Measurements from ENCODE around the gene ZFPM1. TPM values are rescaled to one million over a fixed set of nuclear protein-coding genes. Genes with fewer than 3 reads are reported as not detected.

Gene ZFPM1
- total and polyA plus RNA-seq, 7 experiments from 2014 or later = 0.15 to 28.1 (median 13.5) TPM

- no peaks in the 10 kb centered on the region for H3K36me3 ChIP-seq (ENCODE audit: control insufficient read depth in 2 of 3, insufficient read depth in 3 of 3, low read length in 3 of 3)
- CTCF ChIA-PET = no interaction called here
These were observed 78.3 kb downstream of the ZFPM1 start for GRCh38 chr16:88531346-88531745.

GRCh38 chr16:88531931-88532433 is 78.9 kb downstream of the ZFPM1 start:
- Mint-ChIP-seq H3K4me3 (peak overlapping the region in 2 of 10 donors; percentile 25 to 54), H3K27me3 (no peaks in the 10 kb centered on the region)
- POLR2A ChIA-PET = no interaction called here

More at GRCh38 chr16:88531346-88531745, 78.3 kb downstream of the ZFPM1 start:
- intact Hi-C loops (cut with micrococcal nuclease) = loop anchor here (10.0 kb wide), 1 partner anchor 577 kb away; the partner anchor contains the start of gene BANP (in 2 of the 2)
- H3K9me3 Mint-ChIP-seq = peaks cover 0 to 2% (median 0%) of the 10 kb centered on the region in 11 donors
- no peaks in the 10 kb centered on the region for H3K9me3 ChIP-seq (ENCODE audit: control insufficient read depth in 2 of 3, low read length in 3 of 3)
- peaks cover 8 to 16% (median 13%) of the 10 kb centered on the region in 7 donors for H3K4me1 Mint-ChIP-seq
- H3K27ac ChIP-seq (ENCODE audit: low read depth, low read length) = no peak overlapping the region
- no peaks in the 10 kb centered on the region for H3K27me3 Mint-ChIP-seq
- POLR2A ChIA-PET = no interaction called here
- peaks cover 0 to 2% (median 0%) of the 10 kb centered on the region in 5 donors for H3K36me3 Mint-ChIP-seq
- peak overlapping the region in 2 of 10 donors; percentile 38 to 54 for H3K4me3 Mint-ChIP-seq
- H3K4me3 ChIP-seq (ENCODE audit: low read length) = no peak overlapping the region
- H3K4me1 ChIP-seq (ENCODE audit: control insufficient read depth in 2 of 2, insufficient read depth in 2 of 2, low read length in 2 of 2) = peaks cover 0 to 9% of the 10 kb centered on the region in 2 donors
- no peaks in the 10 kb centered on the region for H3K27me3 ChIP-seq (ENCODE audit: control insufficient read depth in 2 of 2, insufficient read depth in 2 of 2, low read length in 2 of 2)
- ATAC-seq (no peak), DNase-seq (no peak)
- peak overlapping the region in 3 of 9 donors; percentile 19 to 52 (median 21) for H3K27ac Mint-ChIP-seq

GRCh38 chr16:88532434-88533241 is 79.6 kb downstream of the ZFPM1 start:
- intact Hi-C loops (cut with micrococcal nuclease) = loop anchor here (10.0 kb wide), 1 partner anchor 578 kb away; the partner anchor contains the start of gene BANP (in 2 of the 2)
- ChIA-PET CTCF (no interaction called here), POLR2A (no interaction called here)
- ATAC-seq (no peak), DNase-seq (no peak)
- peak overlapping the region in 2 of 10 donors; percentile 25 to 54 for H3K4me3 Mint-ChIP-seq
- Histone ChIP-seq H3K27ac (ENCODE audit: low read depth, low read length) (no peak overlapping the region), H3K36me3 (ENCODE audit: control insufficient read depth in 2 of 3, insufficient read depth in 3 of 3, low read length in 3 of 3) (no peaks in the 10 kb centered on the region), H3K4me3 (ENCODE audit: low read length) (no peak overlapping the region), H3K27me3 (ENCODE audit: control insufficient read depth in 2 of 2, insufficient read depth in 2 of 2, low read length in 2 of 2) (no peaks in the 10 kb centered on the region), H3K9me3 (ENCODE audit: control insufficient read depth in 2 of 3, low read length in 3 of 3) (no peaks in the 10 kb centered on the region), H3K4me1 (ENCODE audit: control insufficient read depth in 2 of 2, insufficient read depth in 2 of 2, low read length in 2 of 2) (peaks cover 0 to 9% of the 10 kb centered on the region in 2 donors)
- H3K4me1 Mint-ChIP-seq = peaks cover 9 to 16% (median 13%) of the 10 kb centered on the region in 7 donors
- H3K36me3 Mint-ChIP-seq = peaks cover 0 to 2% (median 0%) of the 10 kb centered on the region in 5 donors
- H3K27me3 Mint-ChIP-seq = no peaks in the 10 kb centered on the region
- no peak overlapping the region for H3K27ac Mint-ChIP-seq
- peaks cover 0 to 2% (median 0%) of the 10 kb centered on the region in 11 donors for H3K9me3 Mint-ChIP-seq

More at GRCh38 chr16:88531931-88532433, 78.9 kb downstream of the ZFPM1 start:
- DNase-seq = no peak
- Histone ChIP-seq H3K36me3 (ENCODE audit: control insufficient read depth in 2 of 3, insufficient read depth in 3 of 3, low read length in 3 of 3) (no peaks in the 10 kb centered on the region), H3K9me3 (ENCODE audit: control insufficient read depth in 2 of 3, low read length in 3 of 3) (no peaks in the 10 kb centered on the region), H3K27ac (ENCODE audit: low read depth, low read length) (no peak overlapping the region), H3K4me3 (ENCODE audit: low read length) (no peak overlapping the region), H3K27me3 (ENCODE audit: control insufficient read depth in 2 of 2, insufficient read depth in 2 of 2, low read length in 2 of 2) (no peaks in the 10 kb centered on the region), H3K4me1 (ENCODE audit: control insufficient read depth in 2 of 2, insufficient read depth in 2 of 2, low read length in 2 of 2) (peaks cover 0 to 9% of the 10 kb centered on the region in 2 donors)
- peaks cover 0 to 2% (median 0%) of the 10 kb centered on the region in 5 donors for H3K36me3 Mint-ChIP-seq
- ATAC-seq = no peak
- H3K27ac Mint-ChIP-seq = peak overlapping the region in 1 of 9 donors; percentile 21
- peaks cover 9 to 16% (median 13%) of the 10 kb centered on the region in 7 donors for H3K4me1 Mint-ChIP-seq
- H3K9me3 Mint-ChIP-seq = peaks cover 0 to 2% (median 0%) of the 10 kb centered on the region in 11 donors
- CTCF ChIA-PET = no interaction called here
- intact Hi-C loops (cut with micrococcal nuclease) = loop anchor here (10.0 kb wide), 1 partner anchor 577 kb away; the partner anchor contains the start of gene BANP (in 2 of the 2)

GRCh38 chr16:88533381-88533917 is 80.4 kb downstream of the ZFPM1 start:
- ChIA-PET POLR2A (no interaction called here), CTCF (no interaction called here)
- H3K9me3 ChIP-seq (ENCODE audit: control insufficient read depth in 2 of 3, low read length in 3 of 3) = no peaks in the 10 kb centered on the region
- Mint-ChIP-seq H3K4me3 (no peak overlapping the region), H3K9me3 (peaks cover 0 to 2% (median 0%) of the 10 kb centered on the region in 11 donors), H3K27ac (no peak overlapping the region), H3K4me1 (peaks cover 9 to 16% (median 13%) of the 10 kb centered on the region in 7 donors), H3K36me3 (peaks cover 0 to 2% (median 0%) of the 10 kb centered on the region in 5 donors), H3K27me3 (peaks cover 0 to 3% (median 0%) of the 10 kb centered on the region in 5 donors)
- no peaks in the 10 kb centered on the region for H3K27me3 ChIP-seq (ENCODE audit: control insufficient read depth in 2 of 2, insufficient read depth in 2 of 2, low read length in 2 of 2)
- ATAC-seq (no peak), DNase-seq (no peak)
- no peaks in the 10 kb centered on the region for H3K36me3 ChIP-seq (ENCODE audit: control insufficient read depth in 2 of 3, insufficient read depth in 3 of 3, low read length in 3 of 3)
- H3K4me3 ChIP-seq (ENCODE audit: low read length) = no peak overlapping the region
- H3K27ac ChIP-seq (ENCODE audit: low read depth, low read length) = no peak overlapping the region
- H3K4me1 ChIP-seq (ENCODE audit: control insufficient read depth in 2 of 2, insufficient read depth in 2 of 2, low read length in 2 of 2) = peaks cover 0 to 9% of the 10 kb centered on the region in 2 donors
- intact Hi-C loops (cut with micrococcal nuclease) = loop anchor here (10.0 kb wide), 1 partner anchor 579 kb away; the partner anchor contains the start of gene BANP (in 2 of the 2)

GRCh38 chr16:88533932-88534637 is 81.0 kb downstream of the ZFPM1 start:
- ChIA-PET POLR2A (no interaction called here), CTCF (no interaction called here)
- Mint-ChIP-seq H3K4me3 (peak overlapping the region in 5 of 10 donors; percentile 23 to 84 (median 49)), H3K4me1 (peaks cover 9 to 16% (median 13%) of the 10 kb centered on the region in 7 donors), H3K36me3 (peaks cover 0 to 2% (median 0%) of the 10 kb centered on the region in 5 donors), H3K27me3 (peaks cover 0 to 7% (median 0%) of the 10 kb centered on the region in 5 donors), H3K9me3 (peaks cover 0 to 2% (median 0%) of the 10 kb centered on the region in 11 donors), H3K27ac (no peak overlapping the region)
- peak overlapping the region; percentile 30 for H3K4me3 ChIP-seq (ENCODE audit: low read length)
- intact Hi-C loops (cut with micrococcal nuclease) = loop anchor here (1.0 to 10.0 kb wide), 5 partner anchors 36 to 579 kb away; partner anchors contain the start of genes BANP (in 2 of the 2), ZC3H18 (in 2 of the 2) and MVD (in 1 of the 2)
- H3K36me3 ChIP-seq (ENCODE audit: control insufficient read depth in 2 of 3, insufficient read depth in 3 of 3, low read length in 3 of 3) = no peaks in the 10 kb centered on the region
- H3K27ac ChIP-seq (ENCODE audit: low read depth, low read length) = peak overlapping the region; percentile 80
- no peaks in the 10 kb centered on the region for H3K27me3 ChIP-seq (ENCODE audit: control insufficient read depth in 2 of 2, insufficient read depth in 2 of 2, low read length in 2 of 2)
- DNase-seq (peak; percentile 45 to 87 (median 77)), ATAC-seq (peak; percentile 89)
- H3K9me3 ChIP-seq (ENCODE audit: control insufficient read depth in 2 of 3, low read length in 3 of 3) = no peaks in the 10 kb centered on the region
- peaks cover 0 to 9% of the 10 kb centered on the region in 2 donors for H3K4me1 ChIP-seq (ENCODE audit: control insufficient read depth in 2 of 2, insufficient read depth in 2 of 2, low read length in 2 of 2)

All from naive thymus-derived CD4-positive, alpha-beta T cell (primary cell).